ENCODE results near the gene GREB1L. TPM values are rescaled to one million over a fixed set of nuclear protein-coding genes. Genes with fewer than 3 reads are reported as not detected.

Gene GREB1L
- total and polyA plus RNA-seq, 9 of the 15 experiments (the other 6 are each of a cell fraction or from before 2014, with no cell fraction given) = 0.03 TPM; not detected in 8

DNA sequence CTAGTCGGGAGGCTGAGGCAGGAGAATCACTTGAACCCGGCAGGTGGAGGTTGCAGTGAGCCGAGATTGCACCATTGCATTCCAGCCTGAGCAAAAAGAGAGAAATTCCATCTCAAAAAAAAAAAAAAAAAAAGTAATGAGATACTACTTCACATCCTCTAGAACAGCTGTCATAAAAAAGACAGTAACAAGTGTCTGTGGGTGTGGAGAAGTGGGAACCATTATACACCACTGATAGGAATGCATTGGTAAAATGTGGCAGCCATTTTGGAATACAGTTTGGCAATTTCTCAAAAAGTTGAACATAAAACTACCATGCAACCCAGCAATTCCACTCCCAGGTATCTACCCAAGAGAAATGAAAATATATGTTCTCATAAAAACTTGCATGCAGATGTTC is 166.6 kb downstream of the GREB1L start:
- no peaks in the 10 kb centered on the region for H3K9me1 ChIP-seq (ENCODE audit: control insufficient read depth, insufficient read depth, low read length)
- H3K9ac ChIP-seq (ENCODE audit: insufficient read depth in 1 of 2, low read depth in 2 of 2, low read length in 2 of 2) = no peak overlapping the region
- H3K27me3 ChIP-seq (ENCODE audit: control insufficient read depth in 2 of 2, insufficient read depth in 2 of 2, low read length in 2 of 2) = peaks cover 5 to 16% of the 10 kb centered on the region in 2 experiments; a peak in 4 of 5 replicates
- FAIRE-seq = no peak
- BruUV-seq (replicated peaks) = no TSS peak
- WGBS (ENCODE audit: insufficient coverage, low coverage, missing lambda C conversion rate) = 0% methylated on average over 3 of the region's 3 CpGs
- no peak overlapping the region for H3K27ac ChIP-seq (ENCODE audit: extremely low read depth, low read depth, low read length)
- no peaks in the 10 kb centered on the region for H3K4me1 ChIP-seq (replicated peaks in 1 of 2; ENCODE audit: control insufficient read depth in 2 of 2, insufficient read depth in 2 of 2, low read length in 2 of 2)
- in situ Hi-C loops (cut with MboI) (no loop called here), intact Hi-C loops (cut with micrococcal nuclease) (no loop called here)
- H3K79me2 ChIP-seq (ENCODE audit: control insufficient read depth, insufficient read depth, low read length) = no peaks in the 10 kb centered on the region
- POLR2A ChIA-PET = interaction anchor here (0.6 kb wide), 1 partner anchor 158 kb away, joined by 3 read pairs; no protein-coding TSS in a partner anchor
- no peak overlapping the region for H3K4me2 ChIP-seq (ENCODE audit: insufficient read depth, low read length)
- no peak for DNase-seq (ENCODE audit: extremely low read depth in 1 of 4, low spot score in 3 of 4)
- H2AFZ ChIP-seq (ENCODE audit: low read depth, low read length) = no peak overlapping the region
- no peak overlapping the region for H3K4me3 ChIP-seq
- TF ChIP-seq GABPA (tag; conservative IDR thresholded peaks at IDR 0.05; ENCODE audit: low read depth) (no peak), MAZ (CRISPR knock-in tag; conservative IDR thresholded peaks at IDR 0.05 in 1 of 2, IDR thresholded peaks at IDR 0.05 in 1 of 2) (no peak), CBX5 (IDR thresholded peaks at IDR 0.05; ENCODE audit: borderline replicate concordance, low read depth) (no peak), PTBP1 (IDR thresholded peaks at IDR 0.05; ENCODE audit: low read depth, low read length) (no peak), RCOR1 (IDR thresholded peaks at IDR 0.05; ENCODE audit: borderline replicate concordance in 1 of 2, low read depth in 2 of 2, low read length in 2 of 2) (no peak), ZNF133 (CRISPR knock-in tag; IDR thresholded peaks at IDR 0.05) (no peak), ZNF184 (CRISPR knock-in tag; IDR thresholded peaks at IDR 0.05) (no peak), SAP30 (IDR thresholded peaks at IDR 0.05; ENCODE audit: borderline replicate concordance, insufficient read depth, low read depth, low read length, poor library complexity, severe bottlenecking) (no peak), MEIS2 (IDR thresholded peaks at IDR 0.05; ENCODE audit: partially characterized antibody) (no peak), BACH1 (tag; IDR thresholded peaks at IDR 0.05) (no peak), POLR2H (tag; IDR thresholded peaks at IDR 0.05; ENCODE audit: low read depth) (no peak), SIX5 (IDR thresholded peaks at IDR 0.05; ENCODE audit: borderline replicate concordance in 1 of 2, insufficient read depth in 1 of 2, low read depth in 1 of 2, low read length in 2 of 2) (no peak), ZNF584 (CRISPR knock-in tag; IDR thresholded peaks at IDR 0.05; ENCODE audit: low read depth) (no peak), RBM25 (IDR thresholded peaks at IDR 0.05; ENCODE audit: low read depth, low read length, severe bottlenecking) (no peak), ZNF717 (CRISPR knock-in tag; IDR thresholded peaks at IDR 0.05) (no peak)
- TF ChIP-seq, protein P1, sequence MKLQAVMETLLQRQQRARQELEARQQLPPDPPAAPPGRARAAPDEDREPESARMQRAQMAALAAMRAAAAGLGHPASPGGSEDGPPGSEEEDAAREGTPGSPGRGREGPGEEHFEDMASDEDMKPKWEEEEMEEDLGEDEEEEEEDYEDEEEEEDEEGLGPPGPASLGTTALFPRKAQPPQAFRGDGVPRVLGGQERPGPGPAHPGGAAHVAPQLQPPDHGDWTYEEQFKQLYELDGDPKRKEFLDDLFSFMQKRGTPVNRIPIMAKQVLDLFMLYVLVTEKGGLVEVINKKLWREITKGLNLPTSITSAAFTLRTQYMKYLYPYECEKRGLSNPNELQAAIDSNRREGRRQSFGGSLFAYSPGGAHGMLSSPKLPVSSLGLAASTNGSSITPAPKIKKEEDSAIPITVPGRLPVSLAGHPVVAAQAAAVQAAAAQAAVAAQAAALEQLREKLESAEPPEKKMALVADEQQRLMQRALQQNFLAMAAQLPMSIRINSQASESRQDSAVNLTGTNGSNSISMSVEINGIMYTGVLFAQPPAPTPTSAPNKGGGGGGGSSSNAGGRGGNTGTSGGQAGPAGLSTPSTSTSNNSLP (IDR thresholded peaks at IDR 0.05; ENCODE audit: borderline replicate concordance, low read depth, low read length) = no peak
- TF ChIP-seq, protein P2, sequence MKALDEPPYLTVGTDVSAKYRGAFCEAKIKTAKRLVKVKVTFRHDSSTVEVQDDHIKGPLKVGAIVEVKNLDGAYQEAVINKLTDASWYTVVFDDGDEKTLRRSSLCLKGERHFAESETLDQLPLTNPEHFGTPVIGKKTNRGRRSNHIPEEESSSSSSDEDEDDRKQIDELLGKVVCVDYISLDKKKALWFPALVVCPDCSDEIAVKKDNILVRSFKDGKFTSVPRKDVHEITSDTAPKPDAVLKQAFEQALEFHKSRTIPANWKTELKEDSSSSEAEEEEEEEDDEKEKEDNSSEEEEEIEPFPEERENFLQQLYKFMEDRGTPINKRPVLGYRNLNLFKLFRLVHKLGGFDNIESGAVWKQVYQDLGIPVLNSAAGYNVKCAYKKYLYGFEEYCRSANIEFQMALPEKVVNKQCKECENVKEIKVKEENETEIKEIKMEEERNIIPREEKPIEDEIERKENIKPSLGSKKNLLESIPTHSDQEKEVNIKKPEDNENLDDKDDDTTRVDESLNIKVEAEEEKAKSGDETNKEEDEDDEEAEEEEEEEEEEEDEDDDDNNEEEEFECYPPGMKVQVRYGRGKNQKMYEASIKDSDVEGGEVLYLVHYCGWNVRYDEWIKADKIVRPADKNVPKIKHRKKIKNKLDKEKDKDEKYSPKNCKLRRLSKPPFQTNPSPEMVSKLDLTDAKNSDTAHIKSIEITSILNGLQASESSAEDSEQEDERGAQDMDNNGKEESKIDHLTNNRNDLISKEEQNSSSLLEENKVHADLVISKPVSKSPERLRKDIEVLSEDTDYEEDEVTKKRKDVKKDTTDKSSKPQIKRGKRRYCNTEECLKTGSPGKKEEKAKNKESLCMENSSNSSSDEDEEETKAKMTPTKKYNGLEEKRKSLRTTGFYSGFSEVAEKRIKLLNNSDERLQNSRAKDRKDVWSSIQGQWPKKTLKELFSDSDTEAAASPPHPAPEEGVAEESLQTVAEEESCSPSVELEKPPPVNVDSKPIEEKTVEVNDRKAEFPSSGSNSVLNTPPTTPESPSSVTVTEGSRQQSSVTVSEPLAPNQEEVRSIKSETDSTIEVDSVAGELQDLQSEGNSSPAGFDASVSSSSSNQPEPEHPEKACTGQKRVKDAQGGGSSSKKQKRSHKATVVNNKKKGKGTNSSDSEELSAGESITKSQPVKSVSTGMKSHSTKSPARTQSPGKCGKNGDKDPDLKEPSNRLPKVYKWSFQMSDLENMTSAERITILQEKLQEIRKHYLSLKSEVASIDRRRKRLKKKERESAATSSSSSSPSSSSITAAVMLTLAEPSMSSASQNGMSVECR (CRISPR knock-in tag; IDR thresholded peaks at IDR 0.05) = no peak
- no peak for ATAC-seq
- H4K20me1 ChIP-seq (replicated peaks; ENCODE audit: control insufficient read depth, insufficient read depth, low read length) = no peaks in the 10 kb centered on the region
- CTCF ChIA-PET (ENCODE audit: low intra/inter-chr PET ratio) = no interaction called here
- H3K9me3 ChIP-seq (replicated peaks; ENCODE audit: control insufficient read depth, insufficient read depth, low read depth, low read length) = no peaks in the 10 kb centered on the region
- no peaks in the 10 kb centered on the region for H3K36me3 ChIP-seq (ENCODE audit: control insufficient read depth, insufficient read depth, low read length)
